Spinal cord (tissue), 10 donors: ENCODE measurements around the gene FZD1. TPM values are rescaled to one million over a fixed set of nuclear protein-coding genes. Genes with fewer than 3 reads are reported as not detected.
A peak's percentile ranks its signal among the peaks of the same experiment; 100 is the strongest.

ENCODE experiments used
- DNase-seq, 6 donors: peaks; one replicate each; pipeline versions ENCODE4 v3.0.0 to v3.0.0-alpha.2; 2013 to 2015; ENCODE audit warnings: low spot score in 6 of 6, low read depth in 4 of 6
- H3K27ac ChIP-seq: one replicate; pipeline ENCODE4 v1.5.1; 2013; ENCODE audit warnings: low read depth, low read length, control low read depth
- H3K27me3 ChIP-seq: one replicate; pipeline ENCODE4 v1.6.1; 2013; ENCODE audit warnings: low read length; ENCODE audit not compliant: control insufficient read depth, insufficient read depth
- H3K36me3 ChIP-seq: one replicate; pipeline ENCODE4 v1.6.1; 2013; ENCODE audit warnings: low read length; ENCODE audit not compliant: control insufficient read depth, insufficient read depth
- H3K4me1 ChIP-seq: one replicate; pipeline ENCODE4 v1.6.1; 2013; ENCODE audit warnings: low read length; ENCODE audit not compliant: control insufficient read depth, insufficient read depth
- H3K4me3 ChIP-seq: one replicate; pipeline ENCODE4 v1.5.1; 2013; ENCODE audit warnings: low read depth, low read length, control low read depth
- H3K9me3 ChIP-seq: one replicate; pipeline ENCODE4 v1.6.1; 2013; ENCODE audit warnings: low read length; ENCODE audit not compliant: control insufficient read depth, insufficient read depth
- WGBS: methylation state at CpG from one replicate; pipeline ENCODE4 v1.1.5; 2013; ENCODE audit warnings: missing lambda C conversion rate; ENCODE audit not compliant: insufficient coverage; 5-methylcytosine and 5-hydroxymethylcytosine counted together
- polyA plus RNA-seq, 2 donors: library from polyadenylated mRNA; unstranded; fragments of 120-200 nt; gene quantifications; one replicate each; pipeline ENCODE4 v1.2.1, GENCODE V29; 2013; ENCODE audit not compliant: insufficient read length in 2 of 2
- total RNA-seq, 2 donors: library from RNA; depleted of rRNA in 1 of 2; stranded (reverse); fragments of 120-200 nt in 1 of 2; fragments of >200 nt in 1 of 2; gene quantifications; one replicate each; pipeline versions ENCODE4 v1.2.3 to v1.2.4, GENCODE V29; 2013 to 2014
- donor health status: healthy.

FZD1 gene
- total and polyA plus RNA-seq, 4 donors, result 11.4 to 26.3 (median 18.1) TPM

DNA sequence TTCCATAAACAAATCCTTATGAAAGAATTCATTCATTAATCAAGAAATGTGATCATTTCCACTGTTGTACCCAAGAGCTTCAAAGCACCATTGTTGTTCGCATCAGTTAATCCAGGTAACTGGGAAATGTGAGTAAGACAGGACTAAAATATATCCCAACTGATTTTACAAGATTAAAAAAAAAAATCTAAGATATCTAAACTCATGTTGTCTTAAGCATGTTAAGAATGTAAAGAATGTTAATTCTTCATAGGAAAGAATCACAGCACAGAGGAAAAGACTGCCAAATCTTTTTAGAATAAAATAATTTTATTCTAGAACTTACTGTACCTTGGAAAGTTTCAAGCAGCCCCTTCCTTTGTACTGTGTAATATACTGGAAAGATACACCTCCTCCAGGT is 16.4 kb downstream of the FZD1 start:
- no peaks in the 10 kb centered on the region for H3K9me3 ChIP-seq
- no peaks in the 10 kb centered on the region for H3K36me3 ChIP-seq
- H3K27ac ChIP-seq, result no peak overlapping the region
- no peaks in the 10 kb centered on the region for H3K27me3 ChIP-seq
- no peak for DNase-seq
- no peaks in the 10 kb centered on the region for H3K4me1 ChIP-seq
- WGBS, result no CpG with 5 or more reads among the region's 1 CpG
- no peak overlapping the region for H3K4me3 ChIP-seq

DNA sequence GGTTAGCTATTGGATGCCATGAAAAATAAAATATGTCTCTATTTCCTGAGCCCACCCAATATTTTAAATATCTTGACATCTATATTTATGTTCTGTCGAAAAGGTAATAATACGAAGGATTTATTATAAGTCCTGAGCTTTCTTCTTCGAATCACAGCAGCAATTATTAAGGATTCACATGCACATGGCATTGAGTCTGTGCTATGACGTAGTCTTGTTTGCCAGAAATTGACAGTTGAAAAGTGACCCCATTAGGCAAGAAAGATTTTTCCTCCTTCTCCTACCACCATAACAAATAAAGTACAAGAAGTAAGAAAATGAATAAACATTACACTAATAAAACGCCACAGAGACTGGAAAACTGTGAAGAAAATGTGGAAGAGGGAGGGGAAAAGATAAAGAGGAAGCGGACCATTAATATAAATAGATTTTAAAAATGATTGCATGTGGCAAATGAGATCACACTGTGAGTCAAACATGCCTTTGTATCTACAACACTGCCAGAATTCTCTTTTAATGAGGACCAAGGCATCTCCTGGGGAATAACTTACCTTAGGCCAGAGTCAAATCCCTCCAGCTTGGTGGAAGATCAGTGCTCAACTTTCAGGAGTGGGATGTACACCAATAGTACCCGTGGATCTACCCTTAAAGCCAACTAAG is 21.6 kb downstream of the FZD1 start:
- Histone ChIP-seq H3K4me1 (no peaks in the 10 kb centered on the region), H3K27me3 (no peaks in the 10 kb centered on the region), H3K4me3 (no peak overlapping the region), H3K9me3 (no peaks in the 10 kb centered on the region), H3K27ac (no peak overlapping the region), H3K36me3 (no peaks in the 10 kb centered on the region)
- DNase-seq, result no peak
- no CpG with 5 or more reads among the region's 7 CpGs for WGBS

DNA sequence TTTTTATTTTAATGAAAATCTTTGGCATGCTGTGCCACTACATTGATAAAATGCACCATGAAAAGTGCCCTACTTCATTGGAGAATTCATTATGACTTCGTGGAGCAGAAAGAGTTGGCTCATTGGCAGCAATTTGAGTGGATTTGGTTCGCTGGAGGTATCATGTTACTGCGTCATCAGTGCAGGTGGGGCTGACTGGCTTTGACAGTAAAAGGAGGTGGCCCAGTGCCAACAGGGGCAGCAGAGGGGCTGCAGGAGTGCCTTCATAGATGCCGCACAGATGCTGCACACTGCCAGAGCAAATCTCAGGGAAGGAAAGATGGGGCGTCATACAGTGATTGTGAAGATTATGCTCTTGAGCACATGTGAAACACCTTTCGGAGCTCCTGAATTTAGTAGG is 22.2 kb downstream of the FZD1 start:
- Histone ChIP-seq H3K4me1 (no peaks in the 10 kb centered on the region), H3K27ac (no peak overlapping the region), H3K4me3 (no peak overlapping the region), H3K9me3 (no peaks in the 10 kb centered on the region), H3K36me3 (no peaks in the 10 kb centered on the region), H3K27me3 (no peaks in the 10 kb centered on the region)
- 64% methylated on average over 5 of the region's 6 CpGs for WGBS
- peak in 1 of 6 donors; percentile 67 for DNase-seq

DNA sequence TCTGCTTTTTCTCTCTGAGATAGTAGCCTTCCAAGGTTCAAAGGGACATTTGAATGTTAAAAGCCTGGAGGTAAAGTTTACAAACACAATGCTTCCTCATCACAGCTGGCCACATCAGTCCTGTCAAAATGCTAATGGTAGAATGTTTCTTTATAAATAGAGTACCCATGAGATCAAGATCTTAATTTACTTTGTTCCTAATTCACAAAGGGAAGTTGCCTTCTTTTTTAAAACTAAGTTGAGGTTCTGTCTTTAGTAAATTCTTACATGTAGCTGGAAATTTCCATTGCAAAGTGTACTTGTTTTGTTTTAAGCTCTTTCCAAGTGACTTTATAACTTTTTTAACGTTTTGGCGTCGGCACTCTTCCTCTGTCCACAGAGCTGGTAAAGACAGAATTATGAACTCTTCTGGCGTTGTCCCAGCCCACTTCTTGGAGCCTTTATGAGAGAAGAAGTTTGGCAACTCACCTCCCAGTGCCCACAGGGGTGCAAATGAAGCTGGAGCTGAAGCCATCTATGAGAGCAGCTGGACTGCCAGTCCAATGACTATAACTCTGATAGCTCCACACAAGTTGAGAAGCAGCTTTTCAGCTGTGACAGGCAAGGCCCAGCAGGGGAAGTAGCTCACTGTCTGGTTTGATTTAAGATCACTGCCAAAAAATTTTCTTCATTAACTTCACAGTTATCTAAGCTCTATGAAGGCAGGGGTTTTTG is 23.3 kb downstream of the FZD1 start:
- 30% methylated on average over 4 of the region's 4 CpGs for WGBS
- Histone ChIP-seq H3K27ac (no peak overlapping the region), H3K9me3 (no peaks in the 10 kb centered on the region), H3K4me3 (no peak overlapping the region), H3K36me3 (no peaks in the 10 kb centered on the region), H3K27me3 (no peaks in the 10 kb centered on the region), H3K4me1 (no peaks in the 10 kb centered on the region)
- DNase-seq, result peak in 1 of 6 donors; percentile 13

DNA sequence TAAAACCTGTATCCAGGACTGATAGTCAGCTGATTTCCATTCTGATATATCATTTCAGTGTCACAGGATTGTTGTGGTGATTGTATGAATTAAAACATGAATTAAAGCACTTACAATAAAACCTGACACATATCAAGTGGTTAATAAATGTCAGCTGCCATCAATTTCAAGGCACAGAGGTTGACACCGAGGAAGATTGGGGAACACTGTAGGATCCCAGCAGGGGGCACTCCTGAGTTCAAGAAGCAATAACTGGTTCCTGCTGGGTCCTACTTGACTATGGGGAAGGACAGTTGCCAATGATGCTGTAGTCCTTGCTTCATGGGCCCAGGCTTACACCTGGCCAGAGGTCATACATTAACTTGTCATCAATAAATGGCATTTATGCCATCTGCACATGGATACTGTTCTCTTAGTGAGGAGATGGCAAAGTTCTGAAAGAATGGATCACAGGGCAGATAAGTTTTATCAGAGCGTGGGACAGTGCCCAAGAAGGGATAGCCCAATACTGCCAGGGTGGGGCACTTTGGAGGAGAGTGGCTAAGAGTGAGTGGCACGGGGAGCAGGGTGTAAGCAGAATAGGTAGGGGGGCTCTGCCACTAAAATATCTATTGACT is 24.1 kb downstream of the FZD1 start:
- 57% methylated on average over 2 of the region's 3 CpGs for WGBS

DNA sequence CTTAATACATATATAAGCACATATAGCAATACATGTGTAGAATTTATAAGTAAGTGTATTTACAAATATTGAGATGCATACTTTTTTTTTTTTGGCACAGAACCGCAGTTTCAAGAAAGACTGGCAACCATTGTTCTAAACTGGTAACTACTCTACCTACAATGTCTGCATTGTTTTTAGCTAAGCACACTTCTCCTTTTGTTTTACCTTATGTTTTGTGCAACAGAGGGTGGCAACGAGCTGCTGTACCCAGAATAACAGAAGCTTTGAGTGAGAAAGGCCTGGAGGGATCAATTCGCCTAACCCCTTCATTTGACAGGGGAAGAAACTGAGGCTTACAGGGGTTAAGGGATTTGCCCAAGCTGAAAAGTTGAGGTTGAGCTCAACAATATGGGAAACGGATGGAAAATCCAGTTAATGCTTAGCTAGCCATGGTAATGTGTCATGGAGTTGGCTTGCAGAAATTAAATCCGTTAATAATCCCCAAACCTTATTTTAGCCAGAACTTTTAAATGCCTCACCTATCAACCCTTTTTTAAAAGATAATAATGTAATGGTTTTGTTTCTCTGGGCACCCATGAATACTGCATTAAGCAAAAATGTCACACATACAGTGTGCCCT is 25.5 kb downstream of the FZD1 start:
- Histone ChIP-seq H3K4me3 (no peak overlapping the region), H3K36me3 (no peaks in the 10 kb centered on the region), H3K4me1 (no peaks in the 10 kb centered on the region), H3K9me3 (no peaks in the 10 kb centered on the region), H3K27ac (no peak overlapping the region), H3K27me3 (no peaks in the 10 kb centered on the region)
- no peak for DNase-seq
- 89% methylated on average over 1 of the region's 5 CpGs for WGBS

More for the DNA sequence above, 24.1 kb downstream of the FZD1 start:
- H3K9me3 ChIP-seq, result no peaks in the 10 kb centered on the region
- DNase-seq, result no peak
- H3K27ac ChIP-seq, result no peak overlapping the region
- no peak overlapping the region for H3K4me3 ChIP-seq
- no peaks in the 10 kb centered on the region for H3K27me3 ChIP-seq
- no peaks in the 10 kb centered on the region for H3K36me3 ChIP-seq
- H3K4me1 ChIP-seq, result no peaks in the 10 kb centered on the region

DNA sequence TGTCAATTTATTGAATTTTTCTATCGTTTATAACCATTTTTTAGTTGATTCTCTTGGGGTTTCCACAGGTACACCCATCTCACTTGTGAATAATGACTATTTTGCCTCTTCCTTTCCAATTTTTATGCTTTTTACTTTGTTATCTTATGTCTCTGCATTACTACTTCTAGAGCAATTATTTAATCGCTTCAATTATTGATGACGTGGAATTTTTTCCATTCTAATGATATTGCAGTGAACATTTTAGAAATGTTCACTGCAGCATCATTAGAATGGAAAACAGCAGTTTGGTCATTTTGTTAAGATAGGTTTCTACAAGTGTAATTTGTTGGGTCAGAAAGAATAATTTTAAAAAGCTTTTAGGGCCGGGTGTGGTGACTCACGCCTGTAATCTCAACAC is 27.1 kb downstream of the FZD1 start:
- Histone ChIP-seq H3K27ac (no peak overlapping the region), H3K4me3 (no peak overlapping the region), H3K27me3 (no peaks in the 10 kb centered on the region), H3K9me3 (no peaks in the 10 kb centered on the region), H3K36me3 (no peaks in the 10 kb centered on the region), H3K4me1 (no peaks in the 10 kb centered on the region)
- no peak for DNase-seq
- 95% methylated on average over 2 of the region's 5 CpGs for WGBS

DNA sequence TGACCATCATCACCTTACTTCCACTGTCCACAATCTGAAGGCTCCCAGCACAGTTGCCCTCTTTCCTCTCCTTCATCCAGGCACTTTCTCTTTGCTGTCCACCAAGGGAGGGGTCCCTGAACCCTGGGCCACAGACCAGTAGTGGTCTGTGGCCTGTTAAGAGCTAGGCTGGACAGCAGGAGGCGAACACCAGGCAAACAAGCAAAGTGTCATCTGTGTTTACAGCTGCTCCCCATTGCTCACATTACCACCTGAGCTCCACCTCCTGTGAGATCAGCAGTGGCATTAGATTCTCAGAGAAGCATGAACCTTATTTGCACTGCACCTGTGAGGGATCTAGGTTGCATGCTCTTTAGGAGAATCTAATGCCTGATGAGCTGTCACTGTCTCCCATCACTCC is 27.7 kb downstream of the FZD1 start:
- no peaks in the 10 kb centered on the region for H3K27me3 ChIP-seq
- no peak overlapping the region for H3K27ac ChIP-seq
- H3K4me3 ChIP-seq, result no peak overlapping the region
- no CpG with 5 or more reads among the region's 1 CpG for WGBS
- no peak for DNase-seq
- no peaks in the 10 kb centered on the region for H3K9me3 ChIP-seq
- H3K36me3 ChIP-seq, result no peaks in the 10 kb centered on the region
- no peaks in the 10 kb centered on the region for H3K4me1 ChIP-seq

DNA sequence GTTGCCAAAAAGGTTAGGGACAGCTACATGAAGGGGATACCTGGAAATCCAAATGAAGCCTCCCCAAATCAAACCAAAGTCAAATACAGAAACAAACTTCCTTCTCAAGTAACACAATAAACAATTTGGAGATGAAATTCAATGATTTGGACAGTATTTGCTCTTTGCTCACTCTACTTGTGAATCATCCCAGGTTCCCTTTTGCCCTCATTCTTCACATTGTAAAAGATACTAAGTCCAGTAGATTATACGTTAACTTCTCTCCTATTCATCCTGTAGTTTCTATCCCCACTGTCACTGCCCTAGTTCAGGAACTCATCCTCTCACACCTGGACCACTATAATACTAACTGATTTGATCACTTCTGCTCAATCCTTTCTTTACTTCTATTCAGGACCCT is 28.3 kb downstream of the FZD1 start:
- Histone ChIP-seq H3K9me3 (no peaks in the 10 kb centered on the region), H3K4me1 (no peaks in the 10 kb centered on the region), H3K27me3 (no peaks in the 10 kb centered on the region), H3K4me3 (no peak overlapping the region), H3K36me3 (no peaks in the 10 kb centered on the region), H3K27ac (no peak overlapping the region)
- WGBS, result 100% methylated on average over 1 of the region's 1 CpG
- DNase-seq, result no peak
